ENCODE measurements around the gene HHLA2. TPM values are rescaled to one million over a fixed set of nuclear protein-coding genes. Genes with fewer than 3 reads are reported as not detected.

HHLA2 gene
- total RNA-seq, 1 experiment from 2014 or later, result 0.07 TPM

DNA sequence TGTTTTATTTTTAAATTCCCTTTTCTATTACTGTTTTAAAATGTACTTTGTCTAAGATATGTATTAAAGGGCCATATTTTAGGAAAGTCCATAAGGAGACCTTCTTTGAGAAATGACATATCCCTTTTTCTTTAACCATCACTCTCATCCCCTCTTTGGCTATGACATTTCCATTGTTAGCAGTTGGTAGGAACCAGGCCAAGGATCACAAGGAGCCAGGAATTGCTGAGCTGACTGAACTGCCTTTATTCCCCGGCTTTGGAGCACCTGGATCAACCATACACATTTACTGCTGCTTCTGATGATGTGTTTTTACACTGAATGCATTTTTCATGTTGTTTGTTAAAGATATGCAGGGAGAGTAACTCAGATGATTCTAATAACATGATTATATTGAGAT, 79.7 kb downstream of the HHLA2 start:
- no peaks in the 10 kb centered on the region for H3K36me3 Mint-ChIP-seq
- no peak for DNase-seq (ENCODE audit: low spot score)
- peaks cover 2% of the 10 kb centered on the region; the same call in 1 of the 2 replicates for H3K27me3 Mint-ChIP-seq (ENCODE audit: low read depth)
- H3K4me1 Mint-ChIP-seq, result peaks cover 21% of the 10 kb centered on the region
- peak overlapping the region; percentile 34; the same call in 1 of the 2 replicates for H3K27ac Mint-ChIP-seq
- peaks cover 3% of the 10 kb centered on the region for H3K9me3 Mint-ChIP-seq
- H3K4me3 Mint-ChIP-seq, result no peak overlapping the region
- no peak; the same call in 1 of the 2 replicates for ATAC-seq
- POLR2A ChIA-PET, result no interaction called here
- CTCF ChIA-PET, result no interaction called here
- TF ChIP-seq ZNF317 (CRISPR knock-in tag; IDR thresholded peaks at IDR 0.05; ENCODE audit: borderline replicate concordance, low read depth), result no peak

DNA sequence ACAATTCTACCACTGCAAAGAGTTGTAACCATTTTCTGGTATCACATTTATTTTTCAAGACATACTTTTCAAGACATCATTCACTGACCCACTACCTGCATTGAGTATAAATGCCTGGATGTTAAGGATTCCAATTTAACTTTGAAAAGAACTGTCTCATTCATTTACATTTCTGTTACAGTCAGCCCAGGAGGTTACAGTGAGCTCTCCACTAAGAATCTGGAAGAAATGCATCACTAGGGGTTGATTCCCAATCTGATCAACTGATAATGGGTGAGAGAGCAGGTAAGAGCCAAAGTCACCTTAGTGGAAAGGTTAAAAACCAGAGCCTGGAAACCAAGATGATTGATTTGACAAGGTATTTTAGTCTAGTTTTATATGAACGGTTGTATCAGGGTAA, 81.0 kb downstream of the HHLA2 start:
- ChIA-PET POLR2A (no interaction called here), CTCF (no interaction called here)
- DNase-seq (ENCODE audit: low spot score), result no peak
- Mint-ChIP-seq H3K36me3 (no peaks in the 10 kb centered on the region), H3K4me1 (peaks cover 30% of the 10 kb centered on the region), H3K4me3 (no peak overlapping the region), H3K27me3 (ENCODE audit: low read depth) (peaks cover 2% of the 10 kb centered on the region; the same call in 1 of the 2 replicates), H3K9me3 (peaks cover 3% of the 10 kb centered on the region), H3K27ac (peak overlapping the region; percentile 0; the same call in 1 of the 2 replicates)
- TF ChIP-seq, protein P1, sequence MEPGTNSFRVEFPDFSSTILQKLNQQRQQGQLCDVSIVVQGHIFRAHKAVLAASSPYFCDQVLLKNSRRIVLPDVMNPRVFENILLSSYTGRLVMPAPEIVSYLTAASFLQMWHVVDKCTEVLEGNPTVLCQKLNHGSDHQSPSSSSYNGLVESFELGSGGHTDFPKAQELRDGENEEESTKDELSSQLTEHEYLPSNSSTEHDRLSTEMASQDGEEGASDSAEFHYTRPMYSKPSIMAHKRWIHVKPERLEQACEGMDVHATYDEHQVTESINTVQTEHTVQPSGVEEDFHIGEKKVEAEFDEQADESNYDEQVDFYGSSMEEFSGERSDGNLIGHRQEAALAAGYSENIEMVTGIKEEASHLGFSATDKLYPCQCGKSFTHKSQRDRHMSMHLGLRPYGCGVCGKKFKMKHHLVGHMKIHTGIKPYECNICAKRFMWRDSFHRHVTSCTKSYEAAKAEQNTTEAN (CRISPR knock-in tag; IDR thresholded peaks at IDR 0.05), result no peak
- TF ChIP-seq, protein P2, sequence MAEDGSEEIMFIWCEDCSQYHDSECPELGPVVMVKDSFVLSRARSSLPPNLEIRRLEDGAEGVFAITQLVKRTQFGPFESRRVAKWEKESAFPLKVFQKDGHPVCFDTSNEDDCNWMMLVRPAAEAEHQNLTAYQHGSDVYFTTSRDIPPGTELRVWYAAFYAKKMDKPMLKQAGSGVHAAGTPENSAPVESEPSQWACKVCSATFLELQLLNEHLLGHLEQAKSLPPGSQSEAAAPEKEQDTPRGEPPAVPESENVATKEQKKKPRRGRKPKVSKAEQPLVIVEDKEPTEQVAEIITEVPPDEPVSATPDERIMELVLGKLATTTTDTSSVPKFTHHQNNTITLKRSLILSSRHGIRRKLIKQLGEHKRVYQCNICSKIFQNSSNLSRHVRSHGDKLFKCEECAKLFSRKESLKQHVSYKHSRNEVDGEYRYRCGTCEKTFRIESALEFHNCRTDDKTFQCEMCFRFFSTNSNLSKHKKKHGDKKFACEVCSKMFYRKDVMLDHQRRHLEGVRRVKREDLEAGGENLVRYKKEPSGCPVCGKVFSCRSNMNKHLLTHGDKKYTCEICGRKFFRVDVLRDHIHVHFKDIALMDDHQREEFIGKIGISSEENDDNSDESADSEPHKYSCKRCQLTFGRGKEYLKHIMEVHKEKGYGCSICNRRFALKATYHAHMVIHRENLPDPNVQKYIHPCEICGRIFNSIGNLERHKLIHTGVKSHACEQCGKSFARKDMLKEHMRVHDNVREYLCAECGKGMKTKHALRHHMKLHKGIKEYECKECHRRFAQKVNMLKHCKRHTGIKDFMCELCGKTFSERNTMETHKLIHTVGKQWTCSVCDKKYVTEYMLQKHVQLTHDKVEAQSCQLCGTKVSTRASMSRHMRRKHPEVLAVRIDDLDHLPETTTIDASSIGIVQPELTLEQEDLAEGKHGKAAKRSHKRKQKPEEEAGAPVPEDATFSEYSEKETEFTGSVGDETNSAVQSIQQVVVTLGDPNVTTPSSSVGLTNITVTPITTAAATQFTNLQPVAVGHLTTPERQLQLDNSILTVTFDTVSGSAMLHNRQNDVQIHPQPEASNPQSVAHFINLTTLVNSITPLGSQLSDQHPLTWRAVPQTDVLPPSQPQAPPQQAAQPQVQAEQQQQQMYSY (CRISPR knock-in tag; IDR thresholded peaks at IDR 0.05), result no peak
- TF ChIP-seq IRF2 (CRISPR knock-in tag; IDR thresholded peaks at IDR 0.05; ENCODE audit: borderline replicate concordance, low read depth) (no peak), TEAD1 (CRISPR knock-in tag; IDR thresholded peaks at IDR 0.05) (no peak), CREB1 (CRISPR knock-in tag; IDR thresholded peaks at IDR 0.05) (no peak), NR2C2 (CRISPR knock-in tag; IDR thresholded peaks at IDR 0.05) (no peak), KAT7 (CRISPR knock-in tag; IDR thresholded peaks at IDR 0.05; ENCODE audit: borderline replicate concordance) (no peak), MXD4 (CRISPR knock-in tag; IDR thresholded peaks at IDR 0.05; ENCODE audit: borderline replicate concordance) (no peak), OVOL2 (CRISPR knock-in tag; IDR thresholded peaks at IDR 0.05; ENCODE audit: borderline replicate concordance) (no peak), MYBL2 (CRISPR knock-in tag; IDR thresholded peaks at IDR 0.05) (no peak)
- TF ChIP-seq, protein P3, sequence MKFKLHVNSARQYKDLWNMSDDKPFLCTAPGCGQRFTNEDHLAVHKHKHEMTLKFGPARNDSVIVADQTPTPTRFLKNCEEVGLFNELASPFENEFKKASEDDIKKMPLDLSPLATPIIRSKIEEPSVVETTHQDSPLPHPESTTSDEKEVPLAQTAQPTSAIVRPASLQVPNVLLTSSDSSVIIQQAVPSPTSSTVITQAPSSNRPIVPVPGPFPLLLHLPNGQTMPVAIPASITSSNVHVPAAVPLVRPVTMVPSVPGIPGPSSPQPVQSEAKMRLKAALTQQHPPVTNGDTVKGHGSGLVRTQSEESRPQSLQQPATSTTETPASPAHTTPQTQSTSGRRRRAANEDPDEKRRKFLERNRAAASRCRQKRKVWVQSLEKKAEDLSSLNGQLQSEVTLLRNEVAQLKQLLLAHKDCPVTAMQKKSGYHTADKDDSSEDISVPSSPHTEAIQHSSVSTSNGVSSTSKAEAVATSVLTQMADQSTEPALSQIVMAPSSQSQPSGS (CRISPR knock-in tag; IDR thresholded peaks at IDR 0.05; ENCODE audit: borderline replicate concordance, low read depth), result no peak
- TF ChIP-seq, protein P4, sequence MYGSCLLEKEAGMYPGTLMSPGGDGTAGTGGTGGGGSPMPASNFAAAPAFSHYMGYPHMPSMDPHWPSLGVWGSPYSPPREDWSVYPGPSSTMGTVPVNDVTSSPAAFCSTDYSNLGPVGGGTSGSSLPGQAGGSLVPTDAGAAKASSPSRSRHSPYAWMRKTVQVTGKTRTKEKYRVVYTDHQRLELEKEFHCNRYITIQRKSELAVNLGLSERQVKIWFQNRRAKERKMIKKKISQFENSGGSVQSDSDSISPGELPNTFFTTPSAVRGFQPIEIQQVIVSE (CRISPR knock-in tag; IDR thresholded peaks at IDR 0.05; ENCODE audit: borderline replicate concordance), result no peak
- TF ChIP-seq, protein P5, sequence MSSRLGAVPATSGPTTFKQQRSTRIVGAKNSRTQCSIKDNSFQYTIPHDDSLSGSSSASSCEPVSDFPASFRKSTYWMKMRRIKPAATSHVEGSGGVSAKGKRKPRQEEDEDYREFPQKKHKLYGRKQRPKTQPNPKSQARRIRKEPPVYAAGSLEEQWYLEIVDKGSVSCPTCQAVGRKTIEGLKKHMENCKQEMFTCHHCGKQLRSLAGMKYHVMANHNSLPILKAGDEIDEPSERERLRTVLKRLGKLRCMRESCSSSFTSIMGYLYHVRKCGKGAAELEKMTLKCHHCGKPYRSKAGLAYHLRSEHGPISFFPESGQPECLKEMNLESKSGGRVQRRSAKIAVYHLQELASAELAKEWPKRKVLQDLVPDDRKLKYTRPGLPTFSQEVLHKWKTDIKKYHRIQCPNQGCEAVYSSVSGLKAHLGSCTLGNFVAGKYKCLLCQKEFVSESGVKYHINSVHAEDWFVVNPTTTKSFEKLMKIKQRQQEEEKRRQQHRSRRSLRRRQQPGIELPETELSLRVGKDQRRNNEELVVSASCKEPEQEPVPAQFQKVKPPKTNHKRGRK (CRISPR knock-in tag; IDR thresholded peaks at IDR 0.05; ENCODE audit: borderline replicate concordance), result no peak
- TF ChIP-seq, protein P6, sequence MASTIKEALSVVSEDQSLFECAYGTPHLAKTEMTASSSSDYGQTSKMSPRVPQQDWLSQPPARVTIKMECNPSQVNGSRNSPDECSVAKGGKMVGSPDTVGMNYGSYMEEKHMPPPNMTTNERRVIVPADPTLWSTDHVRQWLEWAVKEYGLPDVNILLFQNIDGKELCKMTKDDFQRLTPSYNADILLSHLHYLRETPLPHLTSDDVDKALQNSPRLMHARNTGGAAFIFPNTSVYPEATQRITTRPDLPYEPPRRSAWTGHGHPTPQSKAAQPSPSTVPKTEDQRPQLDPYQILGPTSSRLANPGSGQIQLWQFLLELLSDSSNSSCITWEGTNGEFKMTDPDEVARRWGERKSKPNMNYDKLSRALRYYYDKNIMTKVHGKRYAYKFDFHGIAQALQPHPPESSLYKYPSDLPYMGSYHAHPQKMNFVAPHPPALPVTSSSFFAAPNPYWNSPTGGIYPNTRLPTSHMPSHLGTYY (CRISPR knock-in tag; IDR thresholded peaks at IDR 0.05), result no peak
- TF ChIP-seq, protein P7, sequence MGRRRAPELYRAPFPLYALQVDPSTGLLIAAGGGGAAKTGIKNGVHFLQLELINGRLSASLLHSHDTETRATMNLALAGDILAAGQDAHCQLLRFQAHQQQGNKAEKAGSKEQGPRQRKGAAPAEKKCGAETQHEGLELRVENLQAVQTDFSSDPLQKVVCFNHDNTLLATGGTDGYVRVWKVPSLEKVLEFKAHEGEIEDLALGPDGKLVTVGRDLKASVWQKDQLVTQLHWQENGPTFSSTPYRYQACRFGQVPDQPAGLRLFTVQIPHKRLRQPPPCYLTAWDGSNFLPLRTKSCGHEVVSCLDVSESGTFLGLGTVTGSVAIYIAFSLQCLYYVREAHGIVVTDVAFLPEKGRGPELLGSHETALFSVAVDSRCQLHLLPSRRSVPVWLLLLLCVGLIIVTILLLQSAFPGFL (CRISPR knock-in tag; IDR thresholded peaks at IDR 0.05; ENCODE audit: borderline replicate concordance), result no peak
- ATAC-seq, result peak; percentile 71

Measured in WTC11 (cell line).